Measurements from ENCODE around the gene GPAT3. TPM values are rescaled to one million over a fixed set of nuclear protein-coding genes. Genes with fewer than 3 reads are reported as not detected.

GPAT3 gene
- polyA plus RNA-seq, 1 donor from 2014 or later: not detected

- H3K36me3 Mint-ChIP-seq: peaks cover 2% of the 10 kb centered on the region
- H3K27me3 Mint-ChIP-seq: peaks cover 3% of the 10 kb centered on the region
- no peak overlapping the region for H3K4me3 Mint-ChIP-seq
- no peaks in the 10 kb centered on the region for H3K9me3 Mint-ChIP-seq
- no peaks in the 10 kb centered on the region for H3K4me1 Mint-ChIP-seq
- H3K27ac Mint-ChIP-seq: no peak overlapping the region
These were observed 8.2 kb upstream of the GPAT3 start for GRCh38 chr4:83527671-83528070.

GRCh38 chr4:83536362-83537272 lies 709 bp downstream of the GPAT3 start:
- no peaks in the 10 kb centered on the region for H3K36me3 Mint-ChIP-seq
- peaks cover 24% of the 10 kb centered on the region for H3K27me3 Mint-ChIP-seq
- no peaks in the 10 kb centered on the region for H3K9me3 Mint-ChIP-seq
- H3K4me1 Mint-ChIP-seq: peaks cover 5 to 16% (median 9%) of the 10 kb centered on the region in 3 donors
- peak overlapping the region; percentile 85 to 98 (median 91) for H3K4me3 Mint-ChIP-seq
- no peak overlapping the region for H3K27ac Mint-ChIP-seq

GRCh38 chr4:83542225-83542624 lies 6.3 kb downstream of the GPAT3 start:
- H3K27me3 Mint-ChIP-seq: no peaks in the 10 kb centered on the region
- H3K36me3 Mint-ChIP-seq: no peaks in the 10 kb centered on the region
- H3K9me3 Mint-ChIP-seq: no peaks in the 10 kb centered on the region
- H3K4me1 Mint-ChIP-seq: peaks cover 0 to 3% (median 0%) of the 10 kb centered on the region in 3 donors
- H3K4me3 Mint-ChIP-seq: no peak overlapping the region
- H3K27ac Mint-ChIP-seq: no peak overlapping the region

GRCh38 chr4:83546786-83547185 lies 10.9 kb downstream of the GPAT3 start:
- Mint-ChIP-seq H3K27me3 (no peaks in the 10 kb centered on the region), H3K4me3 (no peak overlapping the region), H3K9me3 (no peaks in the 10 kb centered on the region), H3K36me3 (no peaks in the 10 kb centered on the region), H3K27ac (no peak overlapping the region), H3K4me1 (peaks cover 0 to 1% (median 0%) of the 10 kb centered on the region in 3 donors)

- H3K9me3 Mint-ChIP-seq: no peaks in the 10 kb centered on the region
- H3K27me3 Mint-ChIP-seq: no peaks in the 10 kb centered on the region
- H3K4me3 Mint-ChIP-seq: no peak overlapping the region
- H3K36me3 Mint-ChIP-seq: no peaks in the 10 kb centered on the region
- peaks cover 0 to 1% (median 0%) of the 10 kb centered on the region in 3 donors for H3K4me1 Mint-ChIP-seq
- no peak overlapping the region for H3K27ac Mint-ChIP-seq
These were observed 12.4 kb downstream of the GPAT3 start for GRCh38 chr4:83548151-83548905.

GRCh38 chr4:83552083-83552482 lies 16.2 kb downstream of the GPAT3 start:
- peaks cover 0 to 1% (median 0%) of the 10 kb centered on the region in 3 donors for H3K4me1 Mint-ChIP-seq
- no peak overlapping the region for H3K4me3 Mint-ChIP-seq
- no peak overlapping the region for H3K27ac Mint-ChIP-seq
- H3K9me3 Mint-ChIP-seq: no peaks in the 10 kb centered on the region
- H3K36me3 Mint-ChIP-seq: no peaks in the 10 kb centered on the region
- no peaks in the 10 kb centered on the region for H3K27me3 Mint-ChIP-seq

GRCh38 chr4:83552924-83553323 lies 17.0 kb downstream of the GPAT3 start:
- Mint-ChIP-seq H3K4me1 (no peaks in the 10 kb centered on the region), H3K36me3 (no peaks in the 10 kb centered on the region), H3K9me3 (no peaks in the 10 kb centered on the region), H3K27ac (no peak overlapping the region), H3K27me3 (no peaks in the 10 kb centered on the region), H3K4me3 (no peak overlapping the region)

GRCh38 chr4:83556006-83556707 lies 20.2 kb downstream of the GPAT3 start:
- Mint-ChIP-seq H3K27me3 (no peaks in the 10 kb centered on the region), H3K9me3 (no peaks in the 10 kb centered on the region), H3K36me3 (no peaks in the 10 kb centered on the region), H3K4me3 (no peak overlapping the region), H3K4me1 (no peaks in the 10 kb centered on the region), H3K27ac (no peak overlapping the region)

- H3K9me3 Mint-ChIP-seq: no peaks in the 10 kb centered on the region
- H3K4me1 Mint-ChIP-seq: no peaks in the 10 kb centered on the region
- no peak overlapping the region for H3K4me3 Mint-ChIP-seq
- H3K27ac Mint-ChIP-seq: peak overlapping the region in 1 of 3 donors; percentile 64
- H3K27me3 Mint-ChIP-seq: no peaks in the 10 kb centered on the region
- H3K36me3 Mint-ChIP-seq: no peaks in the 10 kb centered on the region
These were observed 20.9 kb downstream of the GPAT3 start for GRCh38 chr4:83556816-83557215.

GRCh38 chr4:83558059-83558653 lies 22.2 kb downstream of the GPAT3 start:
- no peaks in the 10 kb centered on the region for H3K36me3 Mint-ChIP-seq
- H3K27ac Mint-ChIP-seq: peak overlapping the region in 1 of 3 donors; percentile 60
- H3K4me3 Mint-ChIP-seq: no peak overlapping the region
- H3K9me3 Mint-ChIP-seq: no peaks in the 10 kb centered on the region
- H3K27me3 Mint-ChIP-seq: no peaks in the 10 kb centered on the region
- no peaks in the 10 kb centered on the region for H3K4me1 Mint-ChIP-seq

GRCh38 chr4:83558680-83559079 lies 22.8 kb downstream of the GPAT3 start:
- Mint-ChIP-seq H3K4me1 (no peaks in the 10 kb centered on the region), H3K9me3 (no peaks in the 10 kb centered on the region), H3K27ac (peak overlapping the region in 1 of 3 donors; percentile 60), H3K27me3 (no peaks in the 10 kb centered on the region), H3K4me3 (no peak overlapping the region), H3K36me3 (no peaks in the 10 kb centered on the region)

- Mint-ChIP-seq H3K27ac (no peak overlapping the region), H3K9me3 (no peaks in the 10 kb centered on the region), H3K36me3 (no peaks in the 10 kb centered on the region), H3K27me3 (no peaks in the 10 kb centered on the region), H3K4me3 (no peak overlapping the region), H3K4me1 (no peaks in the 10 kb centered on the region)
These were observed 24.6 kb downstream of the GPAT3 start for GRCh38 chr4:83560523-83560922.

- Mint-ChIP-seq H3K9me3 (no peaks in the 10 kb centered on the region), H3K27ac (no peak overlapping the region), H3K4me3 (no peak overlapping the region), H3K36me3 (no peaks in the 10 kb centered on the region), H3K4me1 (no peaks in the 10 kb centered on the region), H3K27me3 (no peaks in the 10 kb centered on the region)
These were observed 25.5 kb downstream of the GPAT3 start for GRCh38 chr4:83561381-83561780.

- Mint-ChIP-seq H3K4me1 (no peaks in the 10 kb centered on the region), H3K4me3 (no peak overlapping the region), H3K27me3 (no peaks in the 10 kb centered on the region), H3K36me3 (no peaks in the 10 kb centered on the region), H3K9me3 (no peaks in the 10 kb centered on the region), H3K27ac (no peak overlapping the region)
These were observed 28.1 kb downstream of the GPAT3 start for GRCh38 chr4:83563998-83564397.

- Mint-ChIP-seq H3K27ac (no peak overlapping the region), H3K27me3 (no peaks in the 10 kb centered on the region), H3K4me1 (peaks cover 7 to 9% (median 8%) of the 10 kb centered on the region in 3 donors), H3K9me3 (no peaks in the 10 kb centered on the region), H3K4me3 (no peak overlapping the region), H3K36me3 (no peaks in the 10 kb centered on the region)
These were observed 32.2 kb downstream of the GPAT3 start for GRCh38 chr4:83568062-83568461.

All from IgD-negative memory B cell (primary cell).